ENCODE measurements around the gene PAOX.

PAOX gene

DNA sequence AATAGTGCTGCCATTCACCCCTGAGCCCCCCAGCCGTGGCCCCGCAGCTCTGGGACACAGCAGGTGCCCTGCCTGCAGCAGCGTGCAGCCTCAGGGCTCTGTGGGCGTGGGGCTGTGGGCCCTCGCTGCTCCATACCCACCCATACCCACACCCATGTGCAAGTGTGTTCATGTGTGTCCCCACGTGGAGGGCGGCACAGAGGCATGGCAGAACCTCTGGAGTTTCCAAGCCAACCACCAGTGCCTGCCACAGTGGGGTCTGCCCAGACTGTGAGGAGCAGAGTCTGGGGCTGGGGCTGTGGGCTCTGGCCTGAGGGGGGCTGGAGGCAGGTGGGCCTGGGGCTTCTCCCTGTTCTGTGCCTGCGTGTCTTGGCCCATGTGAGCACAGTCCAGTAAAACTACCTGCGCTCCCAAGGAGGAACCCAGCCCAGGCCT is 29.5 kb upstream of the PAOX start:
- no peak for DNase-seq (ENCODE audit: low spot score)

DNA sequence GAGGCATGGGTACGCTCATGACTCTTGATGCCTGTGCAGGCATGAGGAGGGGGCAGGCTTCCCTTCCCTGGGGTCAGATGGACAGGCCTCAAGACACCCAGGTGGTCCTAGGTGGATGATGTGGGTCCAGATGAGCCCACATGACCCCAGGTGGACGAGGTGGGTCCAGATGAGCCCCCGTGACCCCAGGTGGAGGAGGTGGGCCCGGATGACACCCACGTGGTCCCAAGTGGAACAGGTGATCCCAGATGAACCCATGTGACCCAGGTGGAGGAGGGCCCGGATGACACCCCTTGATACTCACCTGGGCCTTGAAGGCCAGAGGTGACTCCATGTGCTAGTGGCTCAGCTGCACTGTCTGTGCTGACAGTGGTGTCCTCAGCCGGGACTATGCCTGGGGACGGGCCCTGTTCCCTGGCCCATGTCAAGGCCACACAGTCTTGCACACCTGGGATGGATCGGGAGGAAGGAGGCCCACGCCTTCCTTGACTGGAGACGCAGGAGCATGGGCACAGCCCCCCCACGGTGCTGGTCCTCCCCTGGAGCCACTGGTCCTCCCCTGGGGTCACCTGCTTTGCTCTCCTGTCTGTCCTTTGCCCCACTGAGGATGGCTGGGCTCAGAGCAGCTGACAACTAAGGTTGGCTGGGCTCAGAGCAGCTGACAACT is 28.6 kb upstream of the PAOX start:
- no peak for DNase-seq (ENCODE audit: low spot score)

DNA sequence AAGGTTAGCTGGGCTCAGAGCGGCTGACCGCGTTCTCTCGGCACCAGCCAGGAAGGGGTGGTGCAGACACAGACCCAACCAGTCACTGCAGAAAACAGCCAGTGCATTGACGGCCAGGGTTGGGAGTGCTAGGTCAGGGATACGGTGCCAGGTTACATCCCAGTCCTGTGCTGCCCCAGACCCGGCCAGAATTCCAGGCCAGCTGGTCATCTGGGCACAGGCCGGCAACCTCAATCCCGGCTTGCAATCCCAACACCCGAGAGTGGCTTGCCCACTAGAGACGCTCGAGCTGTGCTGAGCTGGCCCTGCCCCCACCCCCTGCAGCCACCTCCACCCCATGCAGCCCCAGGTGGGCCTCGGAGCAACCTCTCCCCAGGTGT is 28.1 kb upstream of the PAOX start:
- no peak for DNase-seq (ENCODE audit: low spot score)

DNA sequence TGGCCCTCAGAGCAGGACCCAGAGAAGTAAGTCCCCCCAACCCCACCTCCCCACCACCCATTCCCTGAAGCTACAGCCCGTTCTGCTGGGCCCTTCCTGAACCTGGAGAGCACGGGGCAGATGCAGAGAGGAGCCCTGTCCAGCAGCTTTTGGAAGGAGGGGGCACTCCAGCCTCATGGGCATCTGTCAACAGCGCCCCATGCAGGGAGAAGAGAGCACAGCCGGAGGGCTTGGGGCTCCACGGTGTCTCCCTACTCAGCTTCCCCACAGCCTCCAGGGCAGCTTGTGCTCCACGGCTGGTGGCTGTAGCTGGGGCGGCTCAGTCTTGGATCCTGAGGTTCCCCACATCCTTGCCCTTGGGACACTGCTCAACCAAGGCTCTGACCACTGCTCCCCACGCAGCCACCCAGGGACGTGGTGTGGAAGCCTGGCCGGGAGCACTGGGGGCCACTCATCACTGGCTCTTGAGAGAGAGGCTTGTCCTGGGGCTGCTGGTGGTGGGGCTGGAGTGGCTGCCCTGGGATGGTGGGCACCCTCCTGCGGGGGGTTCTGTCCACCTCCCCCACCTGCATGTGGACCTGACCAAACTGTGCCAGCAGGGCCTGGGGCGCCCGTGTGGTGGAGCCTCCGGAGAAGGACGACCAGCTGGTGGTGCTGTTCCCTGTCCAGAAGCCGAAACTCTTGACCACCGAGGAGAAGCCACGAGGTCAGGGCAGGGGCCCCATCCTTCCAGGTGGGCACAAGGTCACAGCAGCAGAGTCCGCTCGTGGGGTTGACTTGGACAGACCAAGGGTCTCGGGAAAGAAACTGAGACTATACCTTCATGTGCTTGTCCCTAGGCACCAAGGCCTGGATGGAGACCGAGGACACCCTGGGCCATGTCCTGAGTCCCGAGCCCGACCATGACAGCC is 27.4 kb upstream of the PAOX start:
- DNase-seq (ENCODE audit: low spot score): no peak

DNA sequence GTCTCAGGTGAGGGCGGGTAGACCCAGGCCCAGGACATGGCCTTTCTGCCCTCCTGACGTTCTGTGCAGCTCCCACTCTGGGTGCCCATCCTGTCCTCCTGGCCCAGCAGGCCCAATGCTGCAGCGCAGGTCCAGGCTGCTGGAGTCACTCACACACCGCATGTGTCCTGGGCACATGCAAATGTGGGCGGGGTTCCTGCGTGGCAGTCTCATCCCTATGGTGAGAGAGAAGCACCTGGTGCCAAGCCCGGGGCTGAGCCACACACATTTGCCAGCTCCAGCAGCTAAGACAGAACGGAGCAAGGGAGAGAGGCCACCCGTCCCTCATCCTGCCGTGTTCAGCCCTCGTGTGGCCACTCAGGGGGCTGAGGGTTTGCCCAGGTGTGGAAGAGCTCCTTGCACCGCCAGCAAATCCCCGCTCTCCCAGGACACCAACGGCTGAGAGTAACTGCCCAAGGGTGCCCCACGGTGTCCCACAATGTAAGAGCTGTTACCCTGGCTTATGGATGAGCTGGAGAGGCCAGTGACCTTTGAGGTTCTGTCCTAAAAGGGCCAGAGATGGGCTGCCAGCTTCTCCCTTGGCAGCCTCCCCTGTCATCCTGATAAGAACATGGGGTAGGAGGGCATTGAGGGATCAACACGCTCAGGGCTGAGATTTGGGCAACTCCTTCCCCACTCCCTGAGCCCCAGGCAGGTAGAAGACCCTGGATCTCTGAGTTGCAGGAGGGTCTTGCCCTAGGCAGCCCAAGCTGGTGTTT is 25.7 kb upstream of the PAOX start:
- no peak for DNase-seq (ENCODE audit: low spot score)

DNA sequence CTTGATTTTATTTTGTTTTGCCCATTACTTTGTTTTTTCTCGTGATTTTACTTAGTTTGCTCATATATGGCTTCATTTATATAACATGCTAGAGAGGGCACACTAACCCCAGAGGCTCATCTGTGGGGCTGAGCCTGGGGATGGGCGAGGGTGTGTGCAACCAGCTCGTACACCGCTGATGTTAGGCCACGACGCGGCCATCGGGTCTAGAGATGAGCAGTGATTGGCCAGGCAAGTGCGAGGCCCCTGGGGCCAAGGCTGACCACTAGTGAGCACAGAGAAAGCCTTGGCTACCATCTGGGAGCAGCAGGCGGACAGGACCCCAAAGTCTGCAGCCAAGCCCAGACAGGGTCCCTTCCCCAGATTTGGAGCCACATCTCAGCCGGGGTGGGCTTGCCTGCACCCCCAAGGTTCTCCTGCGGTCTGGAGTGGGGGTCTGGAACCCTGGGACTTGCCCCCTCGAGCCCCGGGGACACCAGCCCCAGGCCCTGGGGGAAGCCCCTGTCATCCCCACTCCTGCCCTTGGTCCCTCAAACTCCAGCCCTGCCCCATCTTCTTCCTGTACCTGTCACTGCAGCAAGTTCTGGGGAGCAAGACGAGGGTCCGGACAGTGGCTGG is 25.0 kb upstream of the PAOX start:
- DNase-seq (ENCODE audit: low spot score): no peak

DNA sequence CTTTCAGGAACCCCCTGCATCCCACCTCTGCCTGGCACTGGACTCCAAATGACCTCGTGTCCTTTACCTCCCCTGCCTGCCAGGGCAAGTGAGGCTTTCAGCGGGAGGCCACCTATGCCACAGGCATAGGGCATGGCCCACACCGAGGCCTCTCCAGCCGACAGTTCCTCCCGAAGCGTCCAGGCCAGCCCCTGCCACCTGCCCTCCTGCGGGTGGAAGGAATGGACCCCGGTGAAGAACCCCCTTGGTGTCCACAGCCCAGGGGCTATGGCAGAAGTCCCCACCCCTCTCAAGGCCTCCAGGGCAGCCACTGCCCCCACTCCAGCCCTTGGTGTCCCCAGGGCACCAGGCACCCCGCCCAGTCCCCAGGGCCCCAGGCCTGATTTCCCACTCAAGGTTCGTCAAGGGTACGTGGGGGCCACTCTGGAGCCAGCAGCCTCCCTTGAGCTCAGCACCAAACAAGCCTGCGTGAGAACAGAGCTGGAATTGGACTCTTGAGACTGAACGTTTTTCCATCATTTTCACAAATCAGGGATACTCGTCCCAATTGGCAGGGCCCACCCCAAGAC is 24.3 kb upstream of the PAOX start:
- DNase-seq (ENCODE audit: low spot score): no peak

DNA sequence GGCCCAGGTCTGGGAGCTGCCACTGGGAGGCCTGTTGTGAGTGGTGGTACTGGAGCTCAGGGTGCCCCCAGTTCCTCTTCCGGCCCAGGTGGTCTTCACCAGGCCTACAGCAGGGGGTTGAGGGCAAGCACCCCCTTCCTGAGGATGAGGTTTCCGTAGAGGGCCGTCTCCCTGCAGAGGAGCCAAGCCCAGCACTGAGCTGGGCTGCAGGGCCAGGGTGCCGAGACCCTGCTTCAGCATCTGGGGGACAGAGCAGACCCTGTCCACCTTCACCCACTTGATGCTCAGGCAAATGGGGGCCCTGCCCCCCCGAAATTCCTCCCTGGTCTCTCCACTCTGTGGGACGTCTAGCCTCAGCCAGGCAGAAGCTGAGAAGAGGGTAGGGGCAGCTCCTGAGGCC is 23.8 kb upstream of the PAOX start:
- no peak for DNase-seq (ENCODE audit: low spot score)

DNA sequence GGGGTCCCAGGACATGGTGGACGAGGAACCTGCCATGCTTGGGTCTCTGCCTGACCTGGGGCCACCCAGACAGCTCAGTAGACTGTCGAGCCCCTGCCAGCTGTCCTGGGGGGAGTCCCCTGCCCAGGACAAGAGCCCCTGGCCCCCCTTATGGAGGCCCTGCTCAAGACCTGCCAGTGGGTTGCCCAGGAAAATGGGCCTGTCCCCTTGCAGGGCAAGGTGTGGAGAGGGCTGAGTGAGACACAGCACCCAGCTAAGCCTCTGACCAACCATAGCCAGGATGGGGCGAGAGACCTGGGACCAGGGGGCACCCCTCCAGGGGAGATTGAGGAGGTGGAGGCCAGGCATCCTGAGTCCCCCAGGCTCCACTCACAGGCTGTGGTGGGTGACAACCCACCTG is 23.1 kb upstream of the PAOX start:
- DNase-seq (ENCODE audit: low spot score): no peak

DNA sequence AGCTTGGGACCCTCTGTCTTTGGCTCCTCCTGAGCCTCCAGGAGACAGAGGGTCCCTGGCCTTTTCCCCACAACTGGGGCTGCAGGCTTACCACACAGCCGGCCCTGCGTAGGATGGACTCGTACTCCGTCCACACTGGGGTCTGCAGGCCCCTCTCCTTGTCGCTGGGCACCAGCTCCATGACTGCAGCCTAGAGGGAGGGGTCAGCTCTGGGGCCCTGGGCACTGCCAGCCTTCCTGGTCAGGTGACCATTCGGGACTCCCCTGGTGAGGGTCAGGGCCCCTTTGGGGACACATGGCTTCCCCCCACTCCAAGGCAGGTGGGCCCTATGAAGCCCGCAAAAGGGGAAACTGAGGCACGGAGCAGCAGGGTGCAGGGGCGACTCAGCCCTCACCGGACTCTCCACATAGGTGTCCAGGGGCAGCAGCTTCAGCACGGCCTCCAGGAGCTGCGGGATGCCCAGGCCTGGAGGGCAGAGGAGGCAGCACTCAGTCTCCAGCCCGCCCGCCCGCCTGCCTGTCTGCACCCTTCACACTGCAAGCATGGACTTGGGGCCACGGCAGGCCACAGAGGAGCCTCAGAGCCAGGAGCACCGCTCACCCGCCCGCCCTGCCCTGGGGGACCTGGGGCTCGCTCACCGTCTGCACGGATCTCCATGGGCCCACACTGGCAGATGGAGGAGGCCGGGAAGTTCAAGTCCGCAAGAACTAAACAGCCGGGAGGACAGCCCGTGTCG is 22.3 kb upstream of the PAOX start:
- no peak for DNase-seq (ENCODE audit: low spot score)

DNA sequence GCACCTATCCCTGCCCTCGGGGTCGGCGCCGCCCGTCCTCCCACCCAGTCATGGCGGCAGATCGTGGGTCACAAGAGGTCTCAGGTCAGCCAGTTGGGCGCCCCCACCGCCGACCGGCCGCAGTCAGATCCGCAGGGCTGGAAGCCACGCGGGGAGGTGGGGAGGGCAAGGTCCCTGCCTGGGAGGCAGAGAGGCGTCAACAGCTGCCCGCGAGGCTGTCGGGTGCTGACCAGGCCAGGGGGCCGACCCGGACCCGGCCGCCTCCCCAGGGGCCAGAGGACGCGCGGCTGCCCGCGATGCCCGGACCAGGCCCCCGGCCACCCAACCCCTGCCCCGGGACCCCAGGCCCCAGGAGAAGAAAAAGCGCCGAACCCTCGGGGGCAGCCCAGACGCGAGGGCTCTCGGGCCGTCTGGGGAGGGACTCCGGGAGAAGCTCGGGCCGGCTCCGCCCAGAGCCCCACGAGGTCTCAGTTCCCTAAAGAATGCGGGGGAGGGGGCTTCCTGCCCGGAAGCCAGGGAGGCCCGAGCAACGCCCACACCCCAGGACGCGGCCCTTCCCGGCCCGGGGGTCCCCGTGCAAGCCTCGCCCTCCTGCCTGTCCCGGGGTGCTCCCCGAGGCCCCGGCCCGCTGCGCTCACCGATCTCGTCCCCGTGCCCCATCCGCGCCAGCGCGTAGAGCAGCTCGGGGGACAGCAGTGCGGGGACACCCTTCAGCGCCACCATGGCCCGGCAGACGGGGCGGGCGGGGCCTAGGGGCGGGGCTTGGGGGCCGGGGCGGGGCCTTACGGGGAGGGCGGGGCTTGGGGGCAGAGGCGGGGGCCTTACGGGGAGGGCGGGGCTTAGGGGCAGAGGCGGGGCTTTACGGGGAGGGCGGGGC is 21.5 kb upstream of the PAOX start, which contains the start of gene FUOM:
Gene FUOM, minus strand, starts transcription at position 735 of the 877 bp plus-strand sequence. Its CDS starts 12 bp downstream, at position 723.
- DNase-seq (ENCODE audit: low spot score): no peak

DNA sequence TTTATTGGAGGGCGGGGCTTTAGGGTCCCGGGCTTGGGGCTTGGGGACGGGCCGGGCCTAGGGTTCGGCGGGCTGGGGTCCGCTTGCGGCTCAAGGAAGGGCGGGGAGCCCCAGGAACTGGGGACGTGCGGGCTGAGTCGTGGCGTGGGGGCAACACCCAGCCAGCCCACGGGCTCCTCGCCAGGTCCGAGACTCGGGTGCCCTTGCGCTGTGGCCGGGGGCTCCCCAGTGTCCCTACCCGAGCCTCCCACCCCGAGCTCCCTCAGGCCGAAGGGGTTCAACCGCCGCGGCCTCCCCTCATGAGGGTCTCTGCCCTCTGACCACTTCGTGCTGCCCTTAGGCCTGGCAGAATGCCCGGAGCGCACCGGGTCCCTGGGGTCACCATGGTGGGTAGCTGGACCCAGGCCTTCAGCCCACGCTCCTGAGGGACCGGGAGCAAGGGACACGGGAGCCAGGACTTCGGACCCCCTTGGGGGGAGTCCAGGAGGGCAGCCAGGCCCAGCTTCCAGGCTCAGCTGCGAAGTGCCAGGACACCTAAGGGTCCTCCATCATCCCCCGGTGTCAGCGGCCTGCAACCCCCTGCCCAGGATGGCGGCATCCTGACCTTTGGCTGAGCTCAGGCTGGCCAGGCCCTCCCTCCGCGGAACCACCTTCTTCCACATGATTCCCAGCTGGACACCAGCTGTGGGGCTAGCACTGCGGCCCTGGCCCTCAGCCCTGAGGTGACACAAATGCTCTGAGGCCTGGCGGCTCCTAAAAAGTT is 20.7 kb upstream of the PAOX start:
- no peak for DNase-seq (ENCODE audit: low spot score)

DNA sequence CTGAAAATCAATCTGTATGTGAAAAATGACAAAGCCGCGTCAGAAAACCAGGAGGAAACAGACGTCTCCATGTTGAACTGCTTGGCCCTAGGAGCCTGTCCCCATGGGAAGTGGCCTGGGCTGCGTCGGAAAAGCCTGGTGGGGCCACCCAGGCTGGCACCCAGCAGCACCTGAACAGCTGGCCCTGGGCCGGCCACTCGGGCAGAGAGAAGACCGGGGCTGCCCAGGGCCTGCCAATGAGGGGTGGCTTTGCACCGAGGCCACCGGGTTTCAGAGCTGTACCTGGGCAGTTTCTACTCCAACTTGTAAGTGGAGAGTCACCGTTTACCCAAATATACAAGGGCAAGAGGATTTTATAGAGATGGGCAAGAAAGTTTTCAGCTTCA is 20.1 kb upstream of the PAOX start:
- no peak for DNase-seq (ENCODE audit: low spot score)

DNA sequence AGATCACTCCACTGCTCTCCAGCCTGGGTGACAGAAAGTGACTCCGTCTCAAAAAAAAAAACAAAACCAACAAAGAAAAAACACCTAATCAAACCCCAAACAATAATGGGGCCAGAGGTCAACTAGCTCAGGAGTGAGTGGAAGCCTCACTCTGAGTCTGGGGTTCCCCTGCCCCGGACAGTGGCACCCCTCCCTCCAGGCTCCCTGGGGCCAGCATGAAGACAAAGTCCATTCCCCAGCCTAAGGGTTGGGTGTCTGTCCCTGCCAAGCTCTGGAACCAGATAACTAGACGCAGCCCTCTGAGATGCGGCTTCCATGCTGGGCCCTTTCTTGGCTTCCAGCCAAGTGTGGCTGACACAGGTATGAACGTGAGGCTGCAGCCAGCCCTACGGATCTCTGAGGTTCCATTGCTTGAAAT is 19.5 kb upstream of the PAOX start:
- DNase-seq (ENCODE audit: low spot score): peak; percentile 71

DNA sequence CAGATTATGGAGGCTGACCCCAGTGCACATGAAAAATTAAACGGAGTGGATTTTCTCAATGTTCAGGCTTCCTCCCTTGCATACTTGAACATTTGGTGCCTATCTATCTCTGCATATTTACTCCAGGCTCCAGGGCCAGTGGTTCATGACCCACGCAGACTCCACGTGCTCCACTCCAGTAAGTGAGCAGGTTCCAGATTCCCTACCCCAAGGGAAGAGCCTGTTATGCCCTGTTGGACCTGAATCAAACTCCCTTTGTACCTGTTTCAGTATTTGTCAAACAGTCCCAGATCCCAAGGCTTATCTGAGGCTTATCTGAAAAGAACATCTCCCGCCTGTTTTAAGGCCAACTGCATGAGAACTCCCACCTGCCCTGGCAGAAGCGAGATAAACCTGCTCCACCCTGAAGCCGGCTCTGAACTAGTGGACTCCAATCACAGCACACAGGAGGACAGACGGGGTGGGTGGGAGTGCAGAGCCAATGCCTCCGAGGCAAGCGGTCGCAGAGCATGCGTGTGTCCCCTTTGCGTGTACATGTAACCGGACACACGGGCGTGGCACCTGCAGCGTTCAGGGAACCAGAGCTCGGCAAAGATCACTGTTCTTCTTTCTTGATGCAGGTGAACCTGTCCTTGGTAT is 19.0 kb upstream of the PAOX start:
- peak; percentile 64 for DNase-seq (ENCODE audit: low spot score)

DNA sequence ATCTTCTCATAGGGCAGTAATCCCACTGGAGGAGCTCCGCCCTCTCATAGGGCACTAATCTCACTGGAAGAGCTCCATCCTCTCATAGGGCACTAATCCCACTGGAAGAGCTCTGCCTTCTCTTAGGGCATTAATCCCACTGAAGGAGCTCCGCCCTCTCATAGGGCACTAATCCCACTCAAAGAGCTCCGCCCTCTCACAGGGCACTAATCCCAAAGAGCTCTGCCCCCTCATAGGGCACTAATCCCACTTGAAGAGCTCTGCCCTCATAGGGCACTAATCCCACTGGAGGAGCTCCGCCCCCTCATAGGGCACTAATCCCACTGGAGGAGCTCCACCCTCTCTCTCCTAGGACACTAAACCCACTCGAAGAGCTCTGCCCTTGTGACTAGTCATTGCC is 17.8 kb upstream of the PAOX start:
- DNase-seq (ENCODE audit: low spot score): no peak

DNA sequence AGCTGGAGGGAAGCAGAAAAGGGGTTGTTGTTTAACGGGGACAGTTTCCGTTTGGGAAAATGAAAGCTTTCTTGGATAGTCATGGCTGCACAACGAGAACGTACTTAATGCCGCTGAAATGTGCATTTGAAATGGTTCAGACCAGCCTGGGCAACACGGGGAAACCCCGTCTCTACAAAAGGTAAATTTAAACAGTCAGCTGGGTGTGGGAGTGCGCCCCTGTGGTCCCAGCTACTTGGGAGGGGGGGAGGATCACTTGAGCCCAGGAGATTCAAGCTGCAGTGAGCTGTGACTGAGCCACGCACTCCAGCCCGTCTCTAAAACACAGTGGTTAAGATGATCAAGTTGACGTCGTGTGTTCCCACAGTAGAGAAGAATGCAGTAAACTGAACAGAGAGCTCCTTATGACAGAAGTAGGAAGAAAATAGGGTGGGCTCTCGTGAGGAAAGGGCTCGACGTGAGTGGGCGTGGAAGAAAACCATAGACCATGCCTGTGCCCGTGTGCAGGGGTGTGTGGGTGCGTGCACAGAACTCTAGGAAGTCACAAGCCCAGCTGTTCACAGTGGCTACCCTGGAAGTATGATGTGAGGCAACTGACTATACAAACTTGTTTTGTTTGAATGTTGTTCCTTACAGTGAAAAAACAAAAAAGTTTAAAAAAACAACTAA is 17.2 kb upstream of the PAOX start:
- DNase-seq (ENCODE audit: low spot score): no peak

DNA sequence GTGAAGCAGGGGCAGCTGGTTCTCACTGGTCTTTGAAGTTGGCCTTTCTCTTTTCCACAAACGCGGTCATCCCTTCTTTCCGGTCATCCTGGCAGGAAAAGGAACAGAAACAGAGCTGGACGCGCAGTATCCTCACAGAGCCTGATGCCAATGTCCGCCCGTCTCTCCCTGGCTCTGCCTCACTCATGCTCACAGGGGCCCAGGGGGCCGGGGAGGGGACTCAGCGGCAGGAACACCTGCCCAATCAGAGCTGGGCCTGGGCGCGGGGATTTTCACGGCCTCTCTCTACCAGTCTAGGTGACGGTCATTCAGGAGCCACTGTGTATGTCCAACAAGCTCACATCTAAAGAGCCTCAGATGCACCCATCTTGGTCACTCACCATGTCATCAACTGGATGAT is 16.2 kb upstream of the PAOX start:
- DNase-seq (ENCODE audit: low spot score): no peak
